Osteoblast (primary cell): ENCODE data around the gene RBP4. TPM values are rescaled to one million over a fixed set of nuclear protein-coding genes. Genes with fewer than 3 reads are reported as not detected.

ENCODE experiments used
- DNase-seq: peaks from one replicate; pipeline ENCODE4 v3.0.0; 2011; ENCODE audit warnings: low spot score, mixed read lengths; ENCODE audit not compliant: insufficient read length; ENCODE audit errors: missing footprints
- H2AFZ ChIP-seq: 2 replicates; pipeline ENCODE4 v1.6.0; 2011; ENCODE audit warnings: mild to moderate bottlenecking, low read length
- H3K27ac ChIP-seq: 2 replicates; pipeline ENCODE4 v1.5.1; 2011; ENCODE audit warnings: mild to moderate bottlenecking, low read depth, low read length, moderate library complexity
- H3K27me3 ChIP-seq: 2 replicates; pipeline ENCODE4 v1.6.0; 2012; ENCODE audit warnings: mild to moderate bottlenecking, control low read depth, inconsistent platforms, low read length, moderate library complexity; ENCODE audit not compliant: insufficient read depth
- H3K36me3 ChIP-seq: 2 replicates; pipeline ENCODE4 v1.5.1; 2011; ENCODE audit warnings: mild to moderate bottlenecking, low read length, control low read depth, moderate library complexity; ENCODE audit not compliant: insufficient read depth
- H3K4me1 ChIP-seq: 2 replicates; pipeline ENCODE4 v1.5.1; 2011; ENCODE audit warnings: mild to moderate bottlenecking, low read length, control low read depth, moderate library complexity; ENCODE audit not compliant: insufficient read depth
- H3K4me2 ChIP-seq: 2 replicates; pipeline ENCODE4 v1.6.0; 2011; ENCODE audit warnings: mild to moderate bottlenecking, low read length; ENCODE audit not compliant: insufficient read depth
- H3K4me3 ChIP-seq: fragments of 200-600 bp; sonication (generic); 3 replicates; pipeline ENCODE4 v1.5.1; 2012; ENCODE audit warnings: mild to moderate bottlenecking, low read length, inconsistent platforms; ENCODE audit not compliant: insufficient read depth
- H3K79me2 ChIP-seq: 2 replicates; pipeline ENCODE4 v1.6.0; 2012; ENCODE audit warnings: mild to moderate bottlenecking, low read length, control low read depth, inconsistent platforms; ENCODE audit not compliant: insufficient read depth
- H3K9me3 ChIP-seq: 2 replicates; pipeline ENCODE4 v1.5.1; 2011; ENCODE audit warnings: low read depth, low read length, control low read depth
- H4K20me1 ChIP-seq: 2 replicates; pipeline ENCODE4 v1.6.0; 2012; ENCODE audit warnings: mild to moderate bottlenecking, low read length, control low read depth; ENCODE audit not compliant: insufficient read depth
- total RNA-seq: library from RNA; depleted of rRNA; stranded (reverse); fragments of >200 nt; gene quantifications from 2 replicates; pipeline ENCODE4 v1.2.3, GENCODE V29; 2012
- TF ChIP-seq, protein P1 (sequence below): IDR thresholded peaks from 2 replicates; pipeline ENCODE4 v1.5.1; 2011; ENCODE audit warnings: mild to moderate bottlenecking, low read depth, low read length, moderate library complexity; ENCODE audit errors: extremely low read depth

Gene RBP4
- total RNA-seq = 2.1 and 3.3 TPM in 2 replicates

DNA sequence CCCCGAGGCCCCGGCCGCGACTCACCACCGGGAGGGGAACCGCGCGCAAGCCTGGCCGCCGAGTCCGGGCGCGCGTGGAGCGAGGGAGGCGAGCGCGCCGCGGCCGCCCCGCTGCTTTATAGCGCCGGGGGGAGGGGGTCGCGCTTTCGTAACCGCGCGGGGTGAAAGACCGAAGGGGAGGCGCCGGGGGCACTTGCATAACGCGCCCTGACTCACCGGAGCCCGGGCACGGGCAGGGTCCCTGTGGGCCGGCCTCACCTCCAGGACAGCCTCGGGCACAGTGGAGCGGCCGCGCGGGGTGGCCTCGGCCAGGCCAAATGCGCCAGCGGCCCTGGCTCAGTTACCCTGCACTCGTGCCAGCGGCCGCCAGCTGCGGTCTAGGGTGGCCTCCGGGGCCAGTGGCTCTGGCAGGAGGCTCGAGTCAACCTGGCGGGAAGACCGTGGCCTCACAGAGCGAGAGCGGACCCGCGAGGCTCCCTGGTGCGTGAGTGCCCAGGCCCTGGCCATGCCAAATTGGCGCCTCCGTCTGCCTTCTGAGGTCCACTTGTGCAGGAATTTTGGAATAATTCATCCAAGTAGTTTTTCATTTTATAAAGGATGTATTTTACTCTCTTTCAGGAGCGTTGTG lies at the start of gene RBP4:
RBP4 (minus strand) TSS at position 90 of the 628 bp plus-strand sequence. CDS start 207 bp downstream, outside the sequence.
- Histone ChIP-seq H3K79me2 (no peaks in the 10 kb centered on the region), H3K4me3 (peak within 1 kb of the TSS; percentile 48), H2AFZ (peak within 1 kb of the TSS; percentile 35), H3K4me2 (peak within 1 kb of the TSS; percentile 58), H3K9me3 (no peaks in the 10 kb centered on the region), H3K27me3 (peaks cover 45% of the 10 kb centered on the region), H3K27ac (no peak within 1 kb of the TSS), H4K20me1 (no peaks in the 10 kb centered on the region), H3K36me3 (no peaks in the 10 kb centered on the region), H3K4me1 (no peaks in the 10 kb centered on the region)
- TF ChIP-seq, protein P1, sequence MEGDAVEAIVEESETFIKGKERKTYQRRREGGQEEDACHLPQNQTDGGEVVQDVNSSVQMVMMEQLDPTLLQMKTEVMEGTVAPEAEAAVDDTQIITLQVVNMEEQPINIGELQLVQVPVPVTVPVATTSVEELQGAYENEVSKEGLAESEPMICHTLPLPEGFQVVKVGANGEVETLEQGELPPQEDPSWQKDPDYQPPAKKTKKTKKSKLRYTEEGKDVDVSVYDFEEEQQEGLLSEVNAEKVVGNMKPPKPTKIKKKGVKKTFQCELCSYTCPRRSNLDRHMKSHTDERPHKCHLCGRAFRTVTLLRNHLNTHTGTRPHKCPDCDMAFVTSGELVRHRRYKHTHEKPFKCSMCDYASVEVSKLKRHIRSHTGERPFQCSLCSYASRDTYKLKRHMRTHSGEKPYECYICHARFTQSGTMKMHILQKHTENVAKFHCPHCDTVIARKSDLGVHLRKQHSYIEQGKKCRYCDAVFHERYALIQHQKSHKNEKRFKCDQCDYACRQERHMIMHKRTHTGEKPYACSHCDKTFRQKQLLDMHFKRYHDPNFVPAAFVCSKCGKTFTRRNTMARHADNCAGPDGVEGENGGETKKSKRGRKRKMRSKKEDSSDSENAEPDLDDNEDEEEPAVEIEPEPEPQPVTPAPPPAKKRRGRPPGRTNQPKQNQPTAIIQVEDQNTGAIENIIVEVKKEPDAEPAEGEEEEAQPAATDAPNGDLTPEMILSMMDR = no peak
- DNase-seq = peak; percentile 83

DNA sequence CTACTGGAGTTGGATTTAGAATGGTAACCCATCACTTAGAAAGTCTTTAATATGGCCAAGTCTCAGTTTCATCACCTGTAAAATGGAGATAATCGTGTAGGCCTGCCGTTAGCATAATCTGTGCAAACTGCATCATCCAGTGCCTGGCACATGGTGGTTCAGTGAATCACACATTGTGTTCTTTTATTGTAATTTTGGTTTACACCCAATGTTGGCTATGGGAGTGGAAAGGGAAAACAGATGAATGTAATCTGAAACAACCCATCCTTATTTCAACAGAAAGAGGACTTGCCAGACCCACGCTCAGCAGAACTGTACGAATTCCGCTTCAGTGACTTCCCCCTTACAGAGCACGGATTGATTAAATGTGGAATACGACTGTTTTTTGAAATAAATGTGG lies 38.8 kb upstream of the RBP4 start:
- Histone ChIP-seq H3K79me2 (no peaks in the 10 kb centered on the region), H3K4me2 (no peak overlapping the region), H3K36me3 (no peaks in the 10 kb centered on the region), H3K27me3 (peaks cover 4% of the 10 kb centered on the region), H3K4me3 (no peak overlapping the region), H3K9me3 (no peaks in the 10 kb centered on the region), H4K20me1 (no peaks in the 10 kb centered on the region), H2AFZ (no peak overlapping the region), H3K27ac (no peak overlapping the region), H3K4me1 (no peaks in the 10 kb centered on the region)
- no peak for DNase-seq
- TF ChIP-seq, protein P1 = no peak

DNA sequence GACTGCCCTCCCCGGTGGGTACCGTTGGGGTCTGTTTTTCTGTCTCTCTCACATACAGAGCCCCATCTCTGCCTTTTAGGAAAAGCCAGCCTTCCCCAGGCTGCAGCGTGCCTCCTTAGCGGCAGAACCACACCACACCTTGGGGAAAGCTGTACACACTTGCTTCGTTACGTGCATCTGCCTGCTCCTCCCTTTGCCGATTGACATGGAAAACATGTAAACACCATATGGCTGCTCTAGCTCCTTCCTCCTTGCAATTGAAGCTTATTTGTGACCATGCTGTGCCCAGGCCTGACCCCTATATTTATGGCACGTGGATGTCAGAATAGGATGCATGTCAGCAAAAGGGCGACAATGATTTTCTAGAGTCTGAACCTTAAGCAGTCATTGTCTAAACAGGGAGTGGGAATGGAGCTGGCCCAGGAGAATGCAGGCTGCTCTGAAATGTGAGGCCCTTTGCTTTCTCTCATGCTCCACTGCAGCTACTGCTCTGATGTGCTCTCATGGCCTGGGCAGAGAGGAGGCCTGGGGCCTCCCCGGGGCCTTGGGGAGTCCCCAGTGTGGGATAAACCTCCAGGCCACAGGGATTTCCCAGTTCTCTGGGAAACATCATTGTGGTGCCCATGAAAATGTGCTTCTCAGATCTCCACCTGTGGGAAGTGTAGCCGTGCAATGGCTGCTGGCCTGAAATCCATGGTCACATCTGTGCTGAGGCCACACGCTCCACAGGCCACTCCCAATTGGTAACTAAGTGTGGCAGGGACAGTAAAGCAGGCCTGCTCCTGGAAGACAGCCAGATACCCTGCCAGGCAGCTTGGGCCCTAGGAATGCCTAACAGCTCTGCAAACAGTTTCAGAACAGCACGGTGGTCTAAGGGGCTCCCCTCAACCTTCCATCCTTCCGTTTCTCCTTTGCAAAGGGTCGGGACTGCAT lies 29.9 kb upstream of the RBP4 start:
- Histone ChIP-seq H4K20me1 (no peaks in the 10 kb centered on the region), H3K9me3 (no peaks in the 10 kb centered on the region), H2AFZ (no peak overlapping the region), H3K36me3 (no peaks in the 10 kb centered on the region), H3K4me3 (no peak overlapping the region), H3K27me3 (no peaks in the 10 kb centered on the region), H3K79me2 (no peaks in the 10 kb centered on the region), H3K4me1 (no peaks in the 10 kb centered on the region), H3K27ac (no peak overlapping the region), H3K4me2 (no peak overlapping the region)
- TF ChIP-seq, protein P1 = no peak
- no peak for DNase-seq

DNA sequence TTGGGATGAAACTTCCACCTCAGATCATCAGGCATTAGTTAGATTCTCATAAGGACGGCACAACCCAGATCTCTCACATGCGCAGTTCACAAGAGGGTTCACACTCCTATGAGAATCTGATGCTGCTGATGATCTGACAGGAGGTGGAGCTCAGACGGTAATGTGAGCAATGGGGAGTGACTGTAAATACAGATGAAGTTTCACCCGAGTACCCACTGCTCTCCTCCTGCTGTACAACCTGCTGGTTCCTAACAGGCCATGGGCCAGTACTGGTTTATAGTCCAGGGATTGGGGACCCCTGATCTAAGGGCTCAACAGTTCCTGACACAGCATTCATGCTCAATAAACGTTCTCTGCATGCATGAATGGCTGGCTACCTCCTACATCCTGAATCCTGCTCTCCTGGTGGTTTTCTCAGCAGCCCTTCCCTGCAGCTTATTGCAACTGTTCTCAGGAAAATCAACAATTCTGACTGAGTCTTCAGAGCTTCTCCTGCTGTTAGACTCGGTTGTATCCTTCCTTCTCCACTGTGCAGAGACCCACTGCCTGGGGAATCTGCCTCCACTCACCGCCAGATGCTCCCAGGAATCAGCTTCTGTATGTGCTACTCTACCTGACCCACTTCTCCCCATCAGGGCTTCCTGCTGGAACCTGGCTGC lies 28.7 kb upstream of the RBP4 start:
- TF ChIP-seq, protein P1 = no peak
- H3K79me2 ChIP-seq = no peaks in the 10 kb centered on the region
- H3K9me3 ChIP-seq = no peaks in the 10 kb centered on the region
- peaks cover 5% of the 10 kb centered on the region for H3K27me3 ChIP-seq
- H3K4me1 ChIP-seq = no peaks in the 10 kb centered on the region
- H3K36me3 ChIP-seq = no peaks in the 10 kb centered on the region
- no peak overlapping the region for H3K4me2 ChIP-seq
- H3K4me3 ChIP-seq = no peak overlapping the region
- H4K20me1 ChIP-seq = no peaks in the 10 kb centered on the region
- no peak for DNase-seq
- no peak overlapping the region for H3K27ac ChIP-seq
- no peak overlapping the region for H2AFZ ChIP-seq
